NCI-H2196 (cell line): ENCODE data around the gene OR2T27.
"Not testable (repeated sequence)": the region's sequence is repeated elsewhere in the genome, so short reads cannot be mapped to it uniquely, and the experiment has no call there.

Source experiments
- DNase-seq: peaks from one replicate; lab custom pipeline; 2025; ENCODE audit not compliant: unreplicated experiment; lab: John Stamatoyannopoulos, UW

The OR2T27 gene

GRCh38 chr1:248641583-248641982, 13.7 kb downstream of the OR2T27 start:
- DNase-seq = not testable (repeated sequence)

DNA sequence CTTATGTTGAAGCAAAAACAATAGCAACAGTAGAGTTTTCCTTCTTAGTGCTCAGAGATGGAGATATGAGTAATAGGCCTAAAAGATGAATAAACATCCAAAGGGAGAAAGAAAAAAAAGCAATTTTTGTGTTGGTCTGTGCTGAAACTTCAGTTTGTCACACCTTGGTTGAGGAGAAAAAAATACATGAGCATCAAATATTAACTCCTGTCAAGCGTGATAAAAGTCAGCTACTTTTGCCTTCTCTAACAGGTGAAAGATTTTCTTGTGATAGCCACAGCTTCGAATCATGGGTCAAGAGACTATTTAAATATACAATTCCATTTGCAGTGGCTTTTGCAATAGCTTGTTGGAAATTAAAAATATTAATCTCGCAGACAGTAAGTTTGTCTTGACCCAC, 14.4 kb downstream of the OR2T27 start:
- DNase-seq = not testable (repeated sequence)

DNA sequence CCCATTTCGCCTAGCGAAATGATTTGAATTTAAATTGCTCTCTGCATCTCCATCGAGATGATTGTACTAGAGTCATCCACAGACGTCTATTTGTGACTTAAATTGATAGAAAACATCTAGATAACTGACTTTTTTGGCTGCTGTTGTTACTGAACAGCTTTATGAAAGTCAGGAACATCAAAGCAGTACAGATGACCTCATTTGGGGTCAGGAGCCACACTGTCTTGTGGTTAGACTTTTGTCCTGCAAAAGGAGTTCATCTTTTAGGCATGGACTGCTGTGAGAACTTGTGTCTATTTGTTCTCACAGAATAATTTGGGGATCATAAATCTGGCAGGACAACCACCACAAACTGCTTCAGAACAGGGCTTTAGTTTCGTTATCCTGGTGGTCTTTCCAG, 15.7 kb downstream of the OR2T27 start:
- not testable (repeated sequence) for DNase-seq

DNA sequence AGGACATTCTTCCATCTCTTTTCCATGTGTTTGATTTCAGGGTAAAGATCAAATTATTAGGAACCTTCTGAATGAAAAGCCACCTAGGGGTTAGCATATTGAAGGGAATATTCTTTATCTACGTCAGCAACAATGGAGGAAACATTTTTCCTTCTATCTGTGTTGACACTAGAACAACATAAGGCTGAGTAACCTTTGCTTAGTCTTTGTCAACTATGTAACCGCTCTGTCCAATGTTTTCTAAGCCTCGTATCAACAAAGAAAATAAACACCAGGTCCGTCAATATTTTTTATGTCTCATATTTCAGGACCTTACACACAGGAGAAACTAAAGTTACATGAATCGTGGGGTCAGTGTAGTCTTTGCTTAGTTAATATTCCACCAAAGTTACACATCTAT, 18.7 kb downstream of the OR2T27 start:
- DNase-seq = not testable (repeated sequence)

- DNase-seq = not testable (repeated sequence)
Observed at GRCh38 chr1:248634991-248635390, 20.3 kb downstream of the OR2T27 start, which contains the start of gene OR2T11. TSS of gene OR2T11 (minus strand) at chr1:248635091. CDS start at chr1:248627128, 7,963 bp downstream.

- DNase-seq = no peak
Observed at GRCh38 chr1:248631354-248632008, 23.8 kb downstream of the OR2T27 start.

- no peak for DNase-seq
Observed at GRCh38 chr1:248630551-248630950, 24.8 kb downstream of the OR2T27 start.

DNA sequence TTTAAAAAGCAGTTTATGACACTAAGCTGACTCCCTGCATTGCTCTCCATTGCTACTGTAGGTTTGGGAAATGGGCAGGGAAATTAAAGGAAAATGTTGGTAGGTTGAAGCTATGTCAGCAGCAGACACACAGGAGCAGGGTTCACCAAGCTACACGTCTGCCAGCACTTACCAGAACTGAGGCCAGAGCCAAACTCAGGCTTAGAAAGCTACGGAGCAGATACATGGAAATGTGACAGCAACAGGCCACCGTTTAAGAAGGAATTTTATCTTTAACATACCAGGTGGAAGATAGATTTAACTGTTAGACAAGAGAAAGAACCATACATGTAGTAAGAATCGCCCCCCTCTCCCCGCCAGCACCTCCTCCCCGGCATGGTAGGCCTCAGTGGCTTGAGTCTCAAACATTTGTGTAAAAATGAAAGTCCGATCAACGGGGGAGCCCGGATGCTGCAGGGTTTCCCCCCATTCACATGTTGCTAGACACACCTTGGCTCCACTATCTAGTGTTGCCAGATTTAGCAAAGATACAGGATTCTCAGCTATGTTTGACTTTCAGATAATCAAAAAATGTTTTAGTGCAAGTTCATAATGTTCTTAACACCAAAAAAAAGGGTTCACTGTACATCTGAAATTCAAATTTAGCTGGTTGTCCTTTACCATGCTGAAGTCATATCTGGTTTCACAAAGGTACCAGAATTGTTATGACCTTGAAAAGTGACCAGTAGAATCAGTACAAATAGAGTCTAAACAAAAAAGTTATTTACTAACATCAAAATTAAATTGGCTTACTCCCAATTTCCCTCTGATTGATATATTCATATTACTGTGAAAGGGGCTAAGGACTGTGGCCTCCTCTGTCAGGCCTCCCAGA, 27.1 kb downstream of the OR2T27 start:
- DNase-seq = no peak

DNA sequence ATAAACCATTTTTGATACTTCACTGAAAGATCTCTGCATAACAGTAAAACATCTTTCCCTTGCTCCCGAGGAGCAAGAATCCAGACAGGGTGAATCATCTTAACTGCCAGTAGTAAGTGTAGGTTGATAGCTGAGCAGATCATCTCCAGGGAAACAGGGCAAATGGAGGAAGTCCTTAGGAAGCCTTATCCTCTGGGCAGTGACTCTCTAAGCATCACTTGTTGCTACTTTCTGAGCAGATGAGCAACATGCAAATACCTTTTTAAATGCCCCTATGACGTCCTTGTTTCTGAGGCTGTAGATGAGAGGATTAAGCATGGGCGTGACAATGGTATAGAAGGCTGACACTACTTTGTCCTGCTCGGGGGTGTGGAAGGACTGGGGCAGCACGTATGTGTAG, 29.4 kb downstream of the OR2T27 start:
- DNase-seq = no peak

DNA sequence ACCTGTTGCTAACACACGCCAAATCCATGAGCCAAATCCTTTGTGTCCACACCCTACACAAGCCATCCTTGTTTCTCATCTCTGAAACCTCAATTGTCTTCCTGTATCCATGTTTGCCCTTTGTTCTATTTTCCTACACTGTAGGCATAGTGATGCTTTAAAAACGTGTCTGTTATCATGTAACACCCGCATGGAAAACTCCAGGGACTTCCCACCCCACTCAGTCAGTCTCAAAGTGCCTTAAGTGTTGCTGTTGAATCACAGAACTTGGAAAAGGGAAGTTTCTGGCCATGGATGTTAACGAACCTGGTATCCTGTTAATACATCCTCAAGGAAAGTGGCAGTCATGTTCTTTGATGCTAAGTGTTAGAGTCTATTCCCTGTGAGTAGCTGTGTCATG, 30.2 kb downstream of the OR2T27 start:
- DNase-seq = no peak

- peak; percentile 0 for DNase-seq
Observed at GRCh38 chr1:248622570-248623001, 32.7 kb downstream of the OR2T27 start.

- DNase-seq = no peak
Observed at GRCh38 chr1:248621770-248622169, 33.6 kb downstream of the OR2T27 start.

- peak; percentile 0 for DNase-seq
Observed at GRCh38 chr1:248618878-248619277, 36.5 kb downstream of the OR2T27 start.

DNA sequence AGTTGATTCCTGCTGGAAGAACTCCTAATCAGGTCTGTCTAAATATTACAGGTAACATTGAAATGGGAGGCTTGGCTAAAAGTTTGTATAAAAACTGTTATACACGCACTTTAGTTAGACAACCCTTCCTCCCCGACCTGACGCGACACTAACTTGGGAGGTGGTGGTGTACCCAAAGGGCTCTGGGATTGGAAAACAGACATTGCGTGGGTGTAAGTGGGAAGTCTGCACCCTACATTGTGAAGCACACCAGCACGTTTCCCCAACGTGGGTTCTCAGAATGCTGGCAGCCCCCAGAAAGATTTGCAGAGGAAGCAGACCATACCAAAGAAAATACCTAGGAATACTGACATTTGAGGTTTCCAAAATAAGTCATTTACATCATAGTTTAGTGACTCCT, 37.2 kb downstream of the OR2T27 start:
- DNase-seq = no peak

- no peak for DNase-seq
Observed at GRCh38 chr1:248613742-248614141, 41.6 kb downstream of the OR2T27 start.

GRCh38 chr1:248611883-248612414, 43.4 kb downstream of the OR2T27 start:
- no peak for DNase-seq

DNA sequence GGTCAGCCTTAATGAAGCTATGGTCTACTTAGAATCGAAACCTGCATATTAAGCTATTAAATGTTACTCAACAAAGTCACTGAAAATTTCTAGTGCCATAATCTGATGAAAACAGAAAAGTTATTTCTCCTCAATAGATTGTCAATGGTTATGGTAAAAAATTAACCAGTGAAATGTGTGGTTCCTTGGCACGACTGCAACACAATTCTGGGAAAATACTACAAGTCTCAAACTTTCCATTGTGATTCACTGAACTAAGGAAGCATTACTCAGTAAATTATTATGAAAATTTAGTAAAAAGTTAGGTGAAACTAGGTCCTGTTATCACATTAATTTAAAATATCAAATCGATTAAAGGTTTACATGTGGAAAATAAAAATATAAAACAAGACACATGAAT, 45.0 kb downstream of the OR2T27 start:
- no peak for DNase-seq
